ENCODE results near the gene PDE4B.
"Not testable (repeated sequence)": the region's sequence is repeated elsewhere in the genome, so short reads cannot be mapped to it uniquely, and the experiment has no call there.

PDE4B gene

GRCh38 chr1:66069976-66070876 lies 277.5 kb downstream of the PDE4B start:
- no peak for DNase-seq

GRCh38 chr1:66073388-66073787 lies 280.7 kb downstream of the PDE4B start:
- no peak for DNase-seq

DNA sequence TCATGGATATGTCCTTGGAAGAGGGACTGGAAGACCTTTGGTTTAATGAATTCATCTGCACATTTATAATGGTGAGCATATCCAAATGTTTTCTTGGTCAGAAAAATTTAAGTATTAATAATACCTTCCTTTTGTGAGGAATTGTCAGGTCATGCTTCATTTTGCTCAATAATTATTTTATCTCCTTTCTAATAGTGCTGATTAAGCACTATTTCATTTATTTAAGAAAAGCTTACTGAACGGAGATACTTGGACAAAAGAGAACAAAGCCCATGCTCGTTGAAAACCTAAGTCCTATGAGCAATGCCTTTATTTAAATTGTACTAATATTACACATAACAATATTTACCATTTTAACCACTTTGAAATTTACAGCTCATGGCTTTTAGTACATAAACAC lies 281.5 kb downstream of the PDE4B start:
- no peak for DNase-seq

DNA sequence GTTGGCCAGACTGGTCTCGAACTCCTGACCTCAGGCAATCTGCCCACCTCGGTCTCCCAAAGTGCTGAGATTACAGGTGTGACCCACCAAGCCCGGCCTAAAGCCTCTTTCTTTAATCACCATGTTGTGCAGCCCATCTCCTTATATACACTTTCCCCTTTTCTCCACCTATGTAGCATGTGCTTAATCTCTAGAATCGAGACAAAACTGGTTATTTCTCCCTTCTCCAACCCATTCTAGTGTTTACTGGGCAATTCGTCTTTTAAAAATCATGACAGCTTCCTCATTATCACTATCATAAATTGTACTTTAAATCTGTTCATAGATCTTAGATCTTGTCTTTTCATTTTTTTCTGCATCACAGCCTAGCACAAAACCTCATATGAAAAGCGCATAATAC lies 285.7 kb downstream of the PDE4B start:
- DNase-seq: no peak

- no peak for DNase-seq
These were observed 290.3 kb downstream of the PDE4B start for GRCh38 chr1:66083003-66083402.

DNA sequence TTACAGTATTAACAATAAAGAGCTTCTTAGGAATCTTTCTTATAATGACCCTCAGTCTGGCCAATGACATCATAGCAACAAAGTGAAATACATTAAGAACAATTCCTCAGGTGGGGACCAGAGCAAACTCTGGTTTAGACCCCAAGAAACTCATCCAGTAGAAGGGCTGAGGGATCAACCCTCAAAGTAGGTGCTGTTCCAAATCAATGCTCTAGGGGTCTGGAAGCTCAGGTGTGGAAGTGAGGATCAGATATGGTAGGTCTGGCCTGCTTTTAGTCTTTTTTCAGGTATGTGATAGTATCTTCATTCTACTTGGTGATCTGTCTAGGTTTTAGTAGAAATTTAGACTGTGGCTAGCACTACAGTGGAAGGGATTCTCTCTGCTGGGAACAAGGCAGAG lies 291.7 kb downstream of the PDE4B start:
- no peak for DNase-seq

DNA sequence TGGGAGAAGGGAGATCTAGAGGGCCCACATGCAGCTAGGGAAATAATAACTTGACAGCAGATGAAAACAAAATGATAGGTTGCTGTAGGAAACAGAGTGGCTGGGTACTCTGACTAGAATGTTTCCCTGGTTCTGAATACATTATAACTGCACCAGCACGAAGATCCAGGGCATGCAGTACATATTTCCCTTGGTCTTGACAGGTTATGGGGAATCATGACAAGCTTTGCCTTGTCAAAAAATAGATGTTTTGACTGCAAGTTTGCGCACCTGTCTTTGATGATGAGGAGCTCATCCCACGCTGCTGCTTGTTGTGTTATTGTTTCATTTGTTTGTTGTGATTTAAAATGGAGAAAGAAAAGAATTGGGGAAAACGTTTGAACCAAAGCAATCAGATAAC lies 292.9 kb downstream of the PDE4B start:
- no peak for DNase-seq

DNA sequence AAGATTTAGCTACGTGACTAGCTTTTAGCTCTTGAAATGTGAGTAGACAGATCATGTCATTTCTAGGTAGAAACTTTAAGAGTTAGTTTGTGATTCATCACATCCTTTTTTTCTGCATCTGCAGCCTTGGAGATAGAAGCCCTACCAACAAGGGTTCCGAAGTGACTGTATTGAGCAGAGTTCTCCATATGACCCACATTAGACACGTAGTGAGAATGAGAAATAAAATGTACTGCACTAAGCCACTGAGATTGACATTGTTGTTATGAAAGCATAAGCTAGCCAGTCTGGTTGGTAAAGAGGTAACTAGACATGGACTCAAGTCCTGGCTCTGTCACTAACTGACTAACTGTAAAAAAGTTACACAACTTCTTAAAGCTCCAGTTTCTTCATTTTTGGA lies 296.1 kb downstream of the PDE4B start:
- DNase-seq: no peak

DNA sequence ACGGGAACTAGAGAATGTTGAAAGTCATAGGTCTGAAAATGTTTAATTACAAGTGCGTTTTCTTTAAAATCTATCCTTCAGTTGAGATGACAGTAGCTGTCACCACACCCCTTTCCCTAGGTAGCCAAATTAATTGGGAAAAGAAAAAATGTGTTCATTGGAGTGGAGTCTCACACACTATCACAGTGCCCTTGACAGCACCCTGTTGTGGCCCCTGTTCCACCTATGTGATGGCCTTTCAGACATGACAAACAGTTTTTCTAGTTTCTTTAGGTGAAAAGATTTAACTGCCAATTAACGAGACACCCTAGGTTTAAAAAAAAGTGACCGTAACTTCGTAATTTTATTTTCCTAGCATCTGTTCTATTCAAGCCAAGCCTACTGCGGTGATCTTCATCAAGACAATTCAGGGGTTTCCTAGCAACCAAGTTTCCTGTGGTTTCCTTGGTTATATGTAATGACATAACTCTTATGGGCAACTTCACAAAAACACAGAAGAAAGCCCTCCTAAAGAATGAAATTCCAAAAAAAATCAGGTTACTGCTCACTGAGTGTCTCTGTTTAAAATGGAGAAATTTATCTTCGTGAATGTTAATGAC lies 298.3 kb downstream of the PDE4B start:
- no peak for DNase-seq

DNA sequence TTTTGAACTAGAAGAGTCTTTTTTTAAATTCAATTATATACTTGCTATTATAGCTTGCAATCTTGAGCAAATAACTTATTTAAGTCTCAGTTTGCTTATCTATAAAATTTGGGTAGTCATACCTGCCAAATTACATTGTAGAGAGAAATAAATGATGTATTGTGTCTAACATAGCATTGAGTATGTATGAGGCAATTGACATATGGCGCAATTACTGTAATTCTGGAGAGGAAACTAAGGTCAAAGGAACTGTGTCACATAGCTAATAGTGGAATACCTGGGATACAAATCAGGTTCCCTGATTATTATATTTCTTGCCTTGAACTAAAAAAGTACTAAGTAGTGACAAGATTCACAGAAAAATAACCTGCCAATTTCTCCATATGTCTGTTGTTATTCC lies 302.5 kb downstream of the PDE4B start:
- DNase-seq: no peak

GRCh38 chr1:66100959-66101358 lies 308.3 kb downstream of the PDE4B start:
- DNase-seq: not testable (repeated sequence)

DNA sequence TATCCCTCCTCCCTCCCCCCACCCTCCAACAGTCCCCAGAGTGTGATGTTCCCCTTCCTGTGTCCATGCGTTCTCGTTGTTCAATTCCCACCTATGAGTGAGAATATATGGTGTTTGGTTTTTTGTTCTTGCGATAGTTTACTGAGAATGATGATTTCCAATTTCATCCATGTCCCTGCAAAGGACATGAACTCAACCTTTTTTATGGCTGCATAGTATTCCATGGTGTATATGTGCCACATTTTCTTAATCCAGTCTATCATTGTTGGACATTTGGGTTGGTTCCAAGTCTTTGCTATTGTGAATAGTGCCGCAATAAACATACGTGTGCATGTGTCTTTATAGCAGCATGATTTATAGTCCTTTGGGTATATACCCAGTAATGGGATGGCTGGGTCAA lies 311.4 kb downstream of the PDE4B start:
- not testable (repeated sequence) for DNase-seq

GRCh38 chr1:66108624-66109023 lies 315.9 kb downstream of the PDE4B start:
- no peak for DNase-seq

GRCh38 chr1:66112744-66113400 lies 320.2 kb downstream of the PDE4B start:
- no peak for DNase-seq

- DNase-seq: no peak
These were observed 326.5 kb downstream of the PDE4B start for GRCh38 chr1:66119148-66119547.

- no peak for DNase-seq
These were observed 332.0 kb downstream of the PDE4B start for GRCh38 chr1:66124670-66125069.

DNA sequence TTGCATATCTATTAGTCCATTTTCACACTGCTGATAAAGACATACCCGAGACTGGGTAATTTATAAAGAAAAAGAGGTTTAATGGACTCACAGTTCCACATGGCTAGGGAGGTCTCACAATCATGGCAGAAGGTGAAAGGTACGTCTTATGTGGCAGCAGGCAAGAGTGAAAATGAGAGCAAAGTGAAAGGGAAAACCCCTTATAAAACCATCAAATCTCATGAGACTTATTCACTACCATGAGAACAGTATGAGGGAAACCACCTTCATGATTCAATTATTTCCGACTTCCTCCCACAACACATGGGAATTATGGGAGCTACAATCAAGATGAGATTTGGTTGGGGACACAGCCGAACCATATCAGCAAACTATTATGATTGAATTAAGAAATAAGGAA lies 335.9 kb downstream of the PDE4B start:
- DNase-seq: not testable (repeated sequence)

- no peak for DNase-seq
These were observed 339.6 kb downstream of the PDE4B start for GRCh38 chr1:66132324-66132723.

- DNase-seq: no peak
These were observed 341.3 kb downstream of the PDE4B start for GRCh38 chr1:66134004-66134403.

DNA sequence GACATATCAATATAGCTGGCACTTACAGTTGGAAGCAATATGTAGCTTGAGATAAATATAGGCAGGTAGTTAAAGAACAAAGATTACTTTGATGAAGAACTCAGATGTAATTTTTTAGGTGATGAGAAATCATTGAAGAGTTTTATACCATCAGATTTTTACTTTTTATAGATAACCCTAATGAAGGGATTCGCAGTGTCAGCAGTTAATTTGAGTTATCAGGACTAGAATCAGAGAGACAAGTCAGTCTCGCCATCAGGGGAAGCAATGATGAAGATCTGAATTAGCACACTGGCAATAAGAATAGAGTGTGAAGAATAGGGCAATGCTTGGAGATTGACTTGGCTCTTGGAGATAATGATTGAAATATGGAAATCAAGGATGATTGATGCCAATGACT lies 342.5 kb downstream of the PDE4B start:
- DNase-seq: no peak

GRCh38 chr1:66136423-66136822 lies 343.7 kb downstream of the PDE4B start:
- not testable (repeated sequence) for DNase-seq

DNA sequence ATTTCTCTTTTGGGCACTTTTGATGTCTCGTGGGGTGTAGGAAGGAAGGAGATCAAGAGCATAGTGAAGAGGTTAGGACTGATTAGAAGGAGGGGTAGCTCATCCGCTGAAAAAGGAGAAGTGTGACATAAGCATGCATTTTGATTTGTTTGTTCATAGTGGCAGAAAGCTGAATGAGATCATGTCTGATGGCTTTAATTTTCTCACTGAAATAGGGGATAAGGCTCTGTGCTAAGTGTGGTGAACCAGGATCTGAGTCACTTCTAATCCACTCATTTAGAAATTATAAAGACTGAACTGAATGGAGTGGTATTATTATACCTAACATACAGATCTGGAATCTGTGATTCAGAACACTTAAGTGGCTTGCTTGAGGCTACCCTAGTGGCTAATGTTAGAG lies 344.5 kb downstream of the PDE4B start:
- DNase-seq: no peak

DNA sequence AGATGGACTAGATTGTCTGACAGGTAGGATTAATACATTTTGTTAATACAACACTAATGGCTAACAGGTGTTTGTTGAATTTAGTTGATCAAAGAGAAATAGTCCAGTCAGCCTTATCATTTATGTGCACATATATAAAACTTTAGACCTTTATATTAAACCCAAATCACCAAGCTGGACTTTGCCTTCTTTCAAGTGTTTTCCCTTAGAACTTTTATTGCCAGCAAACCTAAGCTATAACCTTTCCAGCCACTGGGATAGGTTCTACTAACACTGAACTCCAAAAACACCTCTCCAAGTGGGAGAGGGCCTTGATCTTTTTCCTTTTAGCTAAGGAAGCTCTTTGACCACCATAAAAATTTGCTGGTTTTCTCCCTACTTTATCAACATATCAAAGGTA lies 345.9 kb downstream of the PDE4B start:
- no peak for DNase-seq

- no peak for DNase-seq
These were observed 347.4 kb downstream of the PDE4B start for GRCh38 chr1:66140072-66140471.

Measured in stimulated activated CD4-positive, alpha-beta T cell treated with anti-CD3 and anti-CD28 coated beads, Interleukin-2, amount 100 ng/mL, for 48 hours (primary cell).